Bone marrow (tissue), 2 donors: ENCODE results near the gene ARHGEF6.
"Not testable (repeated sequence)": the region's sequence is repeated elsewhere in the genome, so short reads cannot be mapped to it uniquely, and the experiment has no call there.

Experiments
- DNase-seq, 2 donors: peaks; one replicate each; lab custom pipeline; 2025; lab: John Stamatoyannopoulos, UW

The ARHGEF6 gene

DNA sequence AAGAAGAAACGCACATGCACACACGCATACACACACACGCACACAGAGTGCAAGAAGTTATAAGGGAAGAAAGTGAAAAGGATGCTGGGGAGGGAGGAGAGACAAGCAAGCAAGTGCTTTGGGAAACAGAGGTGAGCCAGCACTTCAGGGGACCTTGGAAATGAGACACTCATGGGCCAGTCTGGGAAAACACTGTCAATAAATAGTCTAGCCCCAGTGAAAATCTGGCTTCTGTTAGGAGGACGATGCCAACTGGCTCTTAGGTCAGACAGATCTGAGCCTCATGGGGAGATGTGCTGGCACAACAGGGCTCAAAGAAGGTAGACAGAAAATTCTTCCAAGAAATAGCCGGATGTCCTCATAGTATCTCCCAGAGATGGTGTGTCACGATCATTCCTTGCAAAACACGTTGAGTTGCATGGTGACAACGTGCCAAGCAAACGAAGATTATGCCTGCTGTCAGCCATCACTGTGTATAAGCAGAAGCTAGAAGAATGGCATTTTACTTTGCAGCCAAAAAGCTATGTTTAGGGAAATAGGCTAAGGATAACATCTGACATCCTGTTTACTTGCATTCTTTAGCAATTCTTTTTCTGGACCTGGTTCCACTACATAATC lies 557 bp upstream of the ARHGEF6 start:
- DNase-seq: no peak

GRCh38 chrX:136780241-136780640 lies 491 bp downstream of the ARHGEF6 start:
- DNase-seq: no peak

DNA sequence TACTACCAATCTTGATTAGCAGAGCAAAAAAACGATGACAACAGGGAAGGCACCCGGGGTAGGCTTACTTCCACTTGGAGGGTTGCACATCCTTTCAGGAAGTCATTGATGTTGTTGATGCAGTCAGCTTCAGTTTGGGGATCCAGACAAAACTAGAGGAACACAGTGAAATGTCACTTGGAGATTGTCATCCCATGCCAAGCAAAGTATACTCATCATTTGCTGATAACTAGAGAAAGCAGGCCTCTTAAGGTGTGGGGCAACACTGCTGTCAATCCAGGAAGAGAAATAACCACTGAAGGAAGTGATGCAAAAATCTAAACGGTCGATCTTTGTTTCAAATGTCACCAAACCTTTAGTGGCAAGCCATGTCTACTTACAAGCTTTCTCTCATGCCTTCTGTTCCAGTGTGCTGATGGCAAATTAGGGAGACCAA lies 1.4 kb downstream of the ARHGEF6 start:
- peak in 1 of 2 donors; percentile 57 for DNase-seq

- no peak for DNase-seq
Measured at GRCh38 chrX:136778916-136779315, 1.8 kb downstream of the ARHGEF6 start.

- DNase-seq: no peak
Measured at GRCh38 chrX:136778020-136778419, 2.7 kb downstream of the ARHGEF6 start.

- DNase-seq: no peak
Measured at GRCh38 chrX:136773648-136774047, 7.1 kb downstream of the ARHGEF6 start.

GRCh38 chrX:136771869-136772268 lies 8.9 kb downstream of the ARHGEF6 start:
- DNase-seq: not testable (repeated sequence)

GRCh38 chrX:136768469-136769084 lies 12.2 kb downstream of the ARHGEF6 start:
- peak; percentile 12 to 75 for DNase-seq

DNA sequence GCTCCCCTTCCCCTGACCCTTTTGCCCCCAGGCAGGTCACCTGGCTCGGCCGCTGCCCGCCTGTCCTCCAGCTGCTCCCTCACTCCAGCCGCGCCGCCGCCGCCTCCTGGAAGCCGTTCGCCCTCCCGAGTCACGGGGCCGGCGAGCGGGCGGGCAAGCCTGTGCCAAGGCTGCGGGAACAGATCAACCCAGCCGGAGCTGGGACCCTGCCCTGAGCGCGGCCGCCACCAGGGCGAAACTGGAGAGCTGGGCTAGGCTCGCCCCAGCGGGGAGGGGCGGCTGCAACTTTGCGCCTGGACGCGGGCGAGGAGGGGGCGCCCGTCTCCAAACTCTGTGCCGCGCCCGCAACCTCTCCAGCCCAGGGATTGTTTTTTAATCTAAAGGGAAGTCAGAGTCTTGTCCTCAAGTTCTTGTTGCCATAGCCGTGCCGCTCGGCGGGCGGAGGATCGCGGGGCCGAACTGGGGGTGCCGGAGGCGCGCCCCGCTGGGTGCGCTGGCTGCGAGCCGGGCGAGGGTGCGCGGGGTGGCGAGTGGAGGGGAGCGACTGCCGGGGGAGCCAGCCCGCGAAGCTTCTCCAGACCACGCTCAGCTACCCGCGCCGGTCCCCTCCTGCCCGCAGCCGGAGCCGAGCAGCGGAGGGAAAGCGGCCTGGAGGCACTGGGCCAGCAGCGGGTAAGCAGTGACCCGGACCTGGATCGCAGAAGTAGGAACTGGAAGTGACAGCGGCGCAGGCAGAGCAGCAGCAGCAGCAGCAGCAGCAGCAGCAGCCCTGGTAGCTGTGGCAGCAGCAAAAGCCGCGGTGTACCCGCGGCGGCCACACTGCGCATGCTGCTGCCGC lies 13.4 kb downstream of the ARHGEF6 start:
- DNase-seq: peak in 1 of 2 donors; percentile 32

GRCh38 chrX:136766785-136767103 lies 14.0 kb downstream of the ARHGEF6 start:
- DNase-seq: no peak

- DNase-seq: no peak
Measured at GRCh38 chrX:136765821-136766356, 14.8 kb downstream of the ARHGEF6 start.

GRCh38 chrX:136764206-136764605 lies 16.5 kb downstream of the ARHGEF6 start:
- no peak for DNase-seq

DNA sequence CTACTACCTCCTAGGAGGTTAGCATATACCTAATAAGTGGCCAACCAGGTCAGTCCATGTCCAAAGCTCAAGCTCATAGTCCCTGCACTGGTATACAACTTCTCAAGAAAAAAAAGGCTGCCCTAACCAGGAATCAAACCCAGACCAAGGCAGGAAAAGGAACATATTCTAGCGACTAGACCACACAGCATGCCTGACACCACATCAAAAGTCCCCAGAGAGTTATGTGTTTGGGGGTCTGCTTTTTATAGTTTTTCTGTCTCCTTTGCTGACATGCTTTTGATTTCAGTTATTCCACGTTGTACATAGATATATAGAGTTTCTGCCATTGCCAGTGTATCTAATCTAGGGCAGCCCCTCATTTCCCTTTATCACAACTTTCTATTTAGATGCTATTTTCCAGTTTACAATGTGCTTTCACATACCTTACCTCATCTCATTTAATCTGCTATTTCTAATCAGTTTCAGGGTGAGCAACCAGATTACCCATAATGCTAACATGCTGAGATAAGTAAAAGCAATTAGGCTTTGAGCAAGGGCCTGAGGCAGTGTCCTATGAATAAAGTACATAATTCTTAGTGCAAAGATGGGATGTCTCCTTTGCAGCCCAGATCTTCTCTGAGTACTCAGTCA lies 17.8 kb downstream of the ARHGEF6 start:
- no peak for DNase-seq

- DNase-seq: no peak
Measured at GRCh38 chrX:136761421-136761820, 19.3 kb downstream of the ARHGEF6 start.

- peak in 1 of 2 donors; percentile 28 for DNase-seq
Measured at GRCh38 chrX:136759968-136760367, 20.8 kb downstream of the ARHGEF6 start.

DNA sequence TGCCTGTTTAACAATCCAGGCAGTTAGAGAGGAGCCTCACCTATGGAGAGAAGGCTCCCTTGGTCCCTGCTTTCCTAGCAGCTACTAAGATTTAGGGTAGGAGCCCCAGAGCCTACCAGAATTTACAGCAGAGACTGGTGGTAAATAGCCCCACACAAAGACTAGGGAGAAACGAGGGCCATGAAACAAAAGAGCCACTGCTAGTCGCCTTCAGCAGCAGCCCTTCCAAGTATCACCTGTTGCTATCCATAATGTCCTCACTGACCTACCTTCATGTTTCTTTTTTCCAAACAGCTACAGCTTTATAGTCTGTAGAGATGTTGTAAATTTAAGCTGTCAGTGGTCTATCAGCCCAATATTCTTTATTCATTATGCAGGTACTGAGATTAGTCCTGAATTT lies 25.3 kb downstream of the ARHGEF6 start:
- no peak for DNase-seq

GRCh38 chrX:136754651-136755050 lies 26.1 kb downstream of the ARHGEF6 start:
- DNase-seq: peak in 1 of 2 donors; percentile 71

GRCh38 chrX:136752796-136753195 lies 27.9 kb downstream of the ARHGEF6 start:
- DNase-seq: no peak

- no peak for DNase-seq
Measured at GRCh38 chrX:136752346-136752745, 28.4 kb downstream of the ARHGEF6 start.

- DNase-seq: no peak
Measured at GRCh38 chrX:136750364-136750763, 30.4 kb downstream of the ARHGEF6 start.

DNA sequence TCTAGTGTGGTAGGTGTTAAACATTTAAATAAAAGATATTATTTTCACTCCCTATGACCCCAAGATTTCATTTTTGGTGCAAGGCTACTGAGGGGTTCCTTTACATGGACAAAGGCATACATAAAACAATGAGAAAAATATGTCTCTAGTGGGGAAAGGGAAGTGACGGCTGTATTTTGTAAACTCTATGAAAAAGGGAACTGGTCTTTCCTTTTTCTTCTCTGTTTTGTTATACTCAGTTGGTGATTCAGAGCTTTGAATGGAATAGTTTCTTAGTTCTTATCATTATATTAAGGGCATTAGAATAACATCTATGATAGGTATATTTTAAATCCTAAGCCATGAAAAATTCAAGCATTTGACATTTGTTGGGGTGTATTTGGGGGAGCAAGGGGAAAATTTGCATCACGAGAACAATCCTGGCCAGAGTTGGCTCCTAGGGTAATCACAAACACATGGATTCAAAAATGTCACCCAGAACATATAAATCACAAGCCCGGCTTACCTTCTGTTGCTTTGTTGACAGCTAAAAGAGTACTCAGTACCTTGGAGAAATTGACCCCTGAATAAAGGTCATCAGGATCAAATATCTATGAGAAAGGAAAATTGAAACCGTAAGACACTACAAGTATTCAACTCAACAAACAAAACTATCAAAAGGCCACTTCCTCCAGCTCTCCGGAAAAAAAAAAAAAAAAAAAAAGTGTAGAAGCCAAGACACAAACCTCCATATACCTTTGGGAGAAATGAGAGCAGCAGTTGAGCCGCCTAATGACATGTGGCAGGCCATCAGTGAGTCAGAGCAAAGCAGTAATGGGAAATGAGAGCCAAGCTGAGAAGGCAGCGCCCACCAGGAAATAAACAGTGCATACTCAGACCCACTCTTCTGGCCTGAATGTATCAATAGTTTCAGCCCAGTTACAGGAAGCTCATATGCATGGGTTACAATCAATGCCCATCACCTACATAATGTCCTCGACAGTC lies 33.4 kb downstream of the ARHGEF6 start:
- peak in 1 of 2 donors; percentile 66 for DNase-seq
